Measurements from ENCODE around the gene GMPR.
"Not testable (repeated sequence)": the region's sequence is repeated elsewhere in the genome, so short reads cannot be mapped to it uniquely, and the experiment has no call there.

GMPR gene

DNA sequence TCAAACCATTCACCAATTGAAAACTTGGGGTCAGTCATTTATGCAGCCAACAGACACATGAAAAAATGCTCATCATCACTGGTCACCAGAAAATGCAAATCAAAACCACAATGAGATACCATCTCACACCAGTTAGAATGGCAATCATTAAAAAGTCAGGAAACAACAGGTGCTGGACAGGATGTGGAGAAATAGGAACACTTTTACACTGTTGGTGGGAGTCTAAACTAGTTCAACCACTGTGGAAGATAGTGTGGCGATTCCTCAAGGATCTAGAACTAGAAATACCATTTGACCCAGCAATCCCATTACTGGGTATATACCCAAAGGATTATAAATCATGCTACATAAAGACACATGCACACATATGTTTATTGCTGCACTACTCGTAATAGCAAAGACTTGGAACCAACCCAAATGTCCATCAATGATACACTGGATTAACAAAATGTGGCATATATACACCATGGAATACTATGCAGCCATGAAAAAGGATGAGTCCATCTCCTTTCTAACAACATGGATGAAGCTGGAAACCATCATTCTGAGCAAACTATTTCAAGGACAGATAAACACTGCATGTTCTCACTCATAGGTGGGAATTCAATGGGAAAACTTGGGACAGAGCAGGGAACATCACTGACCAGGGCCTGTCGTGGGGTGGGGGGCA lies 13.2 kb upstream of the GMPR start:
- not testable (repeated sequence) for DNase-seq (ENCODE audit: low spot score)

DNA sequence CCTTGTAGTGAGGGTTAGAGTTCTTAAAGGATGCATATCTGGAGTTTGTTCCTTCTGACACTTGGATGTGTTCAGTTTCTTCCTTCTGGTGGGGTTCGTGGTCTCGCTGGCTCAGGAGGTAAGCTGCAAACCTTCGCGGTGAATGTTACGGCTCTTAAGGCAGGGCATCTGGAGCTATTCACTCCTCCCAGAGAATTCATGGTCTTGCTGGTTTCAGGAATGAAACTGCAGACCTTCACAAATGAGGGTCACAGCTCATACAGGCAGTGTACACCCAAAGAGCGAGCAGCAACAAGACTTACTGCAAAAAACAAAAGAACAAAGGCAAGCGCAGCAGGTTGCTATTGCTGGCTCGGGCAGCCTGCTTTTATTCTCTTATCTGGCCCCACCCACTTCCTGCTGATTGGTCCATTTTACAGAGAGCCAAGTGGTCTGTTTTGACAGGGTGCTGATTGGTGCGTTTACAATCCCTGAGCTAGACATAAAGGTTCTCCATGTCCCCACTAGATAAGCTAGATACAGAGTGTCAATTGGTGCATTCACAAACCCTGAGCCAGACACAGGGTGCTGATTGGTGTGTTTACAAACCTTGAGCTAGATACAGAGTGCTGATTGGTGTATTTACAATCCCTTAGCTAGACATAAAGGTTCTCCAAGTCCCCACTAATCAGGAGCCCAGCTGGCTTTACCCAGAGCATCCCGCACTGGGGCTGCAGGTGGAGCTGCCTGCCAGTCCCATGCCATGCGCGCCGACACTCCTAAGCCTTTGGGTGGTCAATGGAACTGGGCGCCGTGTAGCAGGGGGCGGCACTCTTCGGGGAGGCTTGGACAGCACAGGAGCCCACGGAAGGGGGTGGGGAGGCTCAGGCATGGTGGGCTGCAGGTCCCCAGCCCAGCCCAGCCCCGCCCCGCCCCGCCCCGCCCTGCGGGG lies 12.0 kb upstream of the GMPR start:
- DNase-seq (ENCODE audit: low spot score), result not testable (repeated sequence)

GRCh38 chr6:16227048-16227562 lies 11.3 kb upstream of the GMPR start:
- DNase-seq (ENCODE audit: low spot score), result no peak

DNA sequence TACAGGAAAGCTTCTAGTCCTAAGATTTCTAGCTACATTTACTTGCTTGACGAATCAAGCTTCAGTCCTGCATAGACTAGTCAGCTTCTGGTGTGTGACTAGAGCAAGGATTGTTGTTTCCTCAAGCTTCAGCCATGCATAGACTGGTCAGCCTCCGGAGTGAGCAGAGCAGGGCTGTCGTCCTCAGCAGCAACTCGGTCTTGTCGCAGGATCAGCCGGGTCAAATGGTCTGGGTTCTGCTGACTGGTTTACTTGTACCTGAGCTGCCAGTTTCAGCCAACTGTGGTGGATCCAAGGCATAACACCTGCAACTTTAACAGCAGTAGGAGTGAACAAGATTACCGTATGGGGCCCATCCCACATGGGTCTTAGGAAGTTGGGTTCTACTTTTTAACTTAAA lies 10.8 kb upstream of the GMPR start:
- DNase-seq (ENCODE audit: low spot score), result no peak

DNA sequence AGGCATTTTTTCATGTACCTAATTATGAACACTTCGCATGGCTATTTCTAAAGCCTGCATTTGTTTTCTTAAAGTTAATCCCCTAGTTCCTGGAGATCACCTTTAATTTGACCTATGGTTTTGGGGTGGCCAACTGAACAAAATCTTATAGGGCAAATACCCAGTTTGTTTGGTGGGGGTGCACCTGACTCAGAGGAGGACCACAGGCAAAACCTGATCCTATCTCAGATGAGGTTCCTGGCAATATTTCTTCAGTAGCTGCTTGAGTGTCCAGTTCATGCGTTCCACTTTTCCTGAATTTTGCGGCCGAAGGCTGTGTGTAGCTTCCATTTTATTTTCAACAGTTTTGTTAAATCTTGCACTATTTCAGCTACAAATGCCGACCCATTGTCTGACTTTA lies 10.3 kb upstream of the GMPR start:
- DNase-seq (ENCODE audit: low spot score), result no peak

- DNase-seq (ENCODE audit: low spot score), result no peak
These were observed 9.4 kb upstream of the GMPR start for GRCh38 chr6:16228709-16229665.

DNA sequence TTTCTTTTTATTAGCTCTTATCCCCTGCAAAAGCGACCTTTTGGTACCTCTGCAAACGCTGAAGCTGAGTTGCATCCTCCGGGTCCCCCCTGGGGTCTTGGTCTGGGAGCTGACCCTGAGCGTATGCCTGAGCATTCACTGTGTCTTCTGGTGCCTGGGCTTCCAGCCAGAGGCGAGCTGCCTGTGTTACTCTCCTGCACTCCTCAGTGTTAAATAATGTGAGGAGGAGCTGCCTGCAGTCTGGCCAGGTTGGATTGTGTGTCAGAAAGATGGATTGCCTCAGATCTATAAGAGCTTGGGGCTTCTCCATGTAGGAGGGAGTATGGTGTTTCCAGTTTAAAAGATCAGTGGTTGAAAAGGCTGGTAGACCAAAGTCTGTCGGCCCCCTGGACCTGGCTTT lies 8.7 kb upstream of the GMPR start:
- DNase-seq (ENCODE audit: low spot score), result no peak

DNA sequence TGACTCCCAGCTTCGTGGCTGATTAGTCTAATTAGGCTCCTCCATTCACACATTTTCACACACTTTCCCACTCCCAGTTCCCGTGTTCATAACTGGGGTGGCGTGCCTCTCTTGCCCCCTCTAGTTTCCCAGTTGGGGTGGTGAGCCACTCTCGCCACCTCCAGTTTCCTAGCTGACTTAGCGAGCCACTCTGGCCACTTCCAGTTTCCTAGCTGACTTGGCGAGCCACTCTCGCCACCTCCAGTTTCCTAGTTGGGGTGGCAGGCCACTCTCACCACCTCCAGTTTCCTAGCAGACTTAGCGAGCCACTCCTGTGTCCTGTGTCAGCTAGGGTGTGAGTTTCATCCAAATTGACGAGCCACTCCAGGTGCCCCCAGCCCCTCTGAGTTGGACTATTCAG lies 7.4 kb upstream of the GMPR start:
- no peak for DNase-seq (ENCODE audit: low spot score)

- no peak for DNase-seq (ENCODE audit: low spot score)
These were observed 6.3 kb upstream of the GMPR start for GRCh38 chr6:16232086-16232485.

- no peak for DNase-seq (ENCODE audit: low spot score)
These were observed 2.3 kb upstream of the GMPR start for GRCh38 chr6:16236009-16236501.

- DNase-seq (ENCODE audit: low spot score), result no peak
These were observed 1.7 kb upstream of the GMPR start for GRCh38 chr6:16236631-16237199.

DNA sequence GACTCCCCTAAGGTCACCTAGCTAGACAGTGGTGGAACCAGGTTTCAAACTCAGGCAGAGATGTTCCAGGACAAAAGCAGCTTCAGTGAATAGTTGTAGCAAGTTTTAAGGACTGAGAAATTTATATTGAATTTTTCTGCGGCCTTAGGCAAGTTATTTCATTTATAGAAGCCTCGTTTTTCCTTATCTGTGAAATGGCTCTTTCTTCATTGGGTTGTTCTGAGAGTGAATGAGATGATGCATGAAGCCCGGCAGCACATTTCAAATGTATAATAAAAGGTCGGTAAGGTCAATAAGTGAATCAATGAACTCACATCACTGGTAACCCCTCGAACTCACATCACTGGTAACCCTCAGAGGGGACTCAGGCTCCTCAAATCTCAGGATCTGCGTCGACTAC lies 1.1 kb upstream of the GMPR start:
- DNase-seq (ENCODE audit: low spot score), result no peak

DNA sequence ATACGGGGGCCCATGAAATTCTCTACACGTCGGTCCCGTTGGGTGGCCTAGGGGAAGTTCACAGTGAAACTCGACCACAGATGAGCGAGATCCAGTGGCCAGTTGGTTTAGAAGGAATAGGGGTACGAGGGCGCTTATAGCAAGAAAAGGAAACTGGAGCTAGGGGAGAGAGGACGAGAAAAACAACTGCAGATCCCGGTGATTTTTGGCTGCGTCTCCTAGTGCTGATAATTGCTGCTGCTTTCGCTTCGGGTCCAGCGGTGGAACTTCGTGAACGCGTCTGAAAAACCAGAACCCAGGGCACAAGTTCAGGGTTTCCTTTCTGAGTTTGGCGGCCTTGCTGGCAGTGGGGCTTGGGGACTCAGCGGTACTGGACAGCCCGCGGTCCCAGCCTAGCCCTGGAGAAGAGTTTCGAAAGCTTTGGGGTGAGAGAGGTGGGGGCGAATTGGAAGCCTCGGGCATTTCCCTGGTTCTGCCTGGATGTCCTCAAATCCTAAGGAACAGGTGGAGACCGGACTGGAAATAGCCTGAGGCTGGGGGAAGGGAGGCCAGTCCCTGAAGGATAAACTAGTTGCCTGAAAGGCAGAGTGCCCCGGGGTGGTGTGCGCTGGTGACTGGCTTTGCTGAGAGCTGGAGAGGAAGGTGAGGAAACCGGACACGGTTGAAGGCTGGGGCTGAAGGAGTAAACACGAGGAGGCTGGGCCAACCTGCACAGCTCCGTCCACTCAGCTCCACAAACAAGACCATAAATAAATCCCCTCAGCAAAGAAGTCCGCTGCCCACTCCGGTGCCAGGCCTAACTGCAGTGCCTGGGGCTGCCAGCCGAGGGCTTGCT lies 793 bp downstream of the GMPR start:
- DNase-seq (ENCODE audit: low spot score), result no peak

DNA sequence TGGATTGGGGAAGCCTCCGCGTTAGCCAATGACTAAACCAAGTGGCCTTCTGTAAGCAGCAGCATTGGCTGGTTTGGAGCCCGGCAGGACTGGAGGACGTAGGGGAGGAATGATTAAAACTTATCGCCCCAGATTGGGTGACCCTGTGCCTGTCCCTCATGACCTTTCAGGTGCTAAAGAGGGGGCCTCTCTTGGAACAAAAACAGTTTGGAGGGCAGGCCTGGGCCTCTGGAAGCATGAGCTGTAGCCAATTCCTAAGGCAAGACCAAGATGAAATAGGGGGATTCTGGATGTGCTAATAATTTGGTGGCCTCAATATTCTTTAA lies 1.4 kb downstream of the GMPR start:
- no peak for DNase-seq (ENCODE audit: low spot score)

- no peak for DNase-seq (ENCODE audit: low spot score)
These were observed 2.4 kb downstream of the GMPR start for GRCh38 chr6:16240589-16241320.

- no peak for DNase-seq (ENCODE audit: low spot score)
These were observed 2.9 kb downstream of the GMPR start for GRCh38 chr6:16241321-16241689.

DNA sequence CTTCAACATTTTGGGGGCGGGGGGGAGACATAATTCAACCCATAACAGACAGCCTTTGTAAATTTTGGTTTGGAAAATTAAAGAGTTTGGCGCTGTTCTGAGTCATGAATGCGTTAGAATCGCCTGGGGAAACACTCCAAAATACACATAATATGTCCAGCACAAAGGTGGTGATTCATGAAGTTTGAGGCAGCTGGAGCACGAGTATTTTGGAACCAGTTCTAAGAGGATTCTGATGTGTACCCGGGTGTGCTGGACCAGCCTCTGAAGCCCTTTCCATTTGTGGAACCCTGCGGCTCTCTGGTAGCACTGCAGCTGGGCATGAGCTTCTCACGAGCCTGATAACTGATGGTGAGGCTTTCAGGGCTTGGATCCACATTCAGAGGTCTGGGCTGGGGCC lies 4.7 kb downstream of the GMPR start:
- DNase-seq (ENCODE audit: low spot score), result no peak

GRCh38 chr6:16243664-16244063 lies 5.3 kb downstream of the GMPR start:
- no peak for DNase-seq (ENCODE audit: low spot score)

- no peak for DNase-seq (ENCODE audit: low spot score)
These were observed 6.1 kb downstream of the GMPR start for GRCh38 chr6:16244446-16244845.

DNA sequence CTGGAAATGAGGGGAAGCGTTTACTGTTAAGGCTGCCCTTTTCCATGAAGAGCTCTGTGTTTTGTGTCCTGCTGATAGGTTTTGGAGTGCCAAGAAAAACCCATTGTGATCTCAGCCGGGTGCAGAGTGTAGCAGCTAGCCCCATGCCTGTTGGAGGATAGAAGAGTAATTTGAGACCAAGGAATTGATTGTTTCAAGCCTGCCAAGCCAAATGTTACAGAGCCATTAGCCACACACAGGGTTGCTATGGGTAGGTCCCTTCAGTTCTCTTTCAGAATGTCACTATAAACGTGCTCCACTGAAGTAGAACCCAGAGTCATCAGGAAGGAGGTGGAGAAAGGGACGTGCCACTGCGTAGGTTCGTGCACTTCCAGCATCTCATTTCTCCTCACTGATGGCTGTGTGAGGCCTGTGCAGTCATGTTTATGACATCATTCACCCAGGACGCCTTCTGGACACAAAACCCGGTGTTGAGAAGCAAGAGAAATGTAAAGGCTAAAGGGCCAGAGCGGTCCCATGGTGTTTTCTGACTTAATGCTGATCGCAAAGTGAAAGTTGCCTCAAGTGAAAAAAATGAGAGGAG lies 6.6 kb downstream of the GMPR start:
- no peak for DNase-seq (ENCODE audit: low spot score)

All from activated CD4-positive, alpha-beta T cell treated with anti-CD3 and anti-CD28 coated beads, Interleukin-2, Interleukin-4, amounts not matched to agents 100 ng/mL and 50 ng/mL, durations not matched to agents 16 hours and 8 hours (primary cell).